Eye (tissue), 1 donor: ENCODE measurements around the gene PANX3.

Experiments used
- DNase-seq: peaks from one replicate; pipeline ENCODE4 v3.0.0-alpha.2; 2015

PANX3 gene

GRCh38 chr11:124622531-124623451, 11.6 kb downstream of the PANX3 start, which contains the start of gene TBRG1:
TBRG1 (plus strand) TSS chr11:124622864; CDS start chr11:124623084, 220 bp downstream.
- DNase-seq: peak; percentile 97

DNA sequence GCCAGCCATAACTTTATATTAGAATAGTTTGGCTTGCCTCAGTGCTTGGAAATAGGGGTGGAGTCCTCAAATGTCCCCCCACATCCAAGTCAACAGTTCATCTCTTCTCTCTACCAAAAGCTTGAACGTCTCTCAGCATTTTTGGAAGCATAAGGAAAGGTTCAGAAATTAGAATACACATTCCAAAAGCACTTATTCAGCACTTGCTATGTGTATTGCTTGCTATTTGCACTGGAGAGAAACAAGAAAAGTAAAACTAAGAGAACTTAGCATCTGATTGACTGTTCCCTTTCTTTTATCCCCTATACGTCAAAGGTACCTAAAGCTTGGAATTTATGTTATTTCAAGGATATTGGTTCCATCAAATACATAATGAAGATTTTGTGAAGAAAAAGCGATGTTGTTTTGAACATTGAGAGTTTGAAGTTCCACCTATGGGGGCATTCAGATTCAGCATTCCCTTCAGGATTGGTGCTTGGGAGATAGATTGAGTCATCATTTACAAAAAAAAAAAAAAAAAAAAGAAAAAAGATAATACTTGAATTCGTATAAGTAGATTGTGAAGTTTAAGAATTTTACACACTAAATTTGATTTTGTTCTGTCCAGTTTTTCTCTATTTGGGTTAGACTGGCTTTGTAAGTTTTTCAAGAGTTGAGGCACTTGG, 12.8 kb downstream of the PANX3 start:
- no peak for DNase-seq

- DNase-seq: no peak
These were observed 14.4 kb downstream of the PANX3 start for GRCh38 chr11:124625504-124626168.

DNA sequence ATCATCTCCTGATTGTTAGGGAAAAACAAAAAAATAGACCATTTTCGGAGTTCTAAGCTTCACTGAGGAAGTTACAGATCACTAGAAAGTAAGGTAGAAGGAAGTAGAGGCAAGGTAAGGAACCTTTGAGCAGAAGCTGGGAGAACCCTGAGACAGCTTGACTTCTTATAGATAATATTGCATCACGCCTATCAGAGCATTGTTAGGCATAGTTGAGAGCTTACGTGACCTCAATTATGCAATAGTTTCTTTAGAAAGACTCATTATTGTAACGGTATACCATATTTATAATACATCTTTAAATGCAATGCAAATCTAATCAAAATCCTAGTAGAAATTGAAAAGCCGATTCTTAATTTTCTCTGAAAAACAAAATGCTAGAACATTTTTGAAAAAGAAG, 16.3 kb downstream of the PANX3 start:
- DNase-seq: no peak

DNA sequence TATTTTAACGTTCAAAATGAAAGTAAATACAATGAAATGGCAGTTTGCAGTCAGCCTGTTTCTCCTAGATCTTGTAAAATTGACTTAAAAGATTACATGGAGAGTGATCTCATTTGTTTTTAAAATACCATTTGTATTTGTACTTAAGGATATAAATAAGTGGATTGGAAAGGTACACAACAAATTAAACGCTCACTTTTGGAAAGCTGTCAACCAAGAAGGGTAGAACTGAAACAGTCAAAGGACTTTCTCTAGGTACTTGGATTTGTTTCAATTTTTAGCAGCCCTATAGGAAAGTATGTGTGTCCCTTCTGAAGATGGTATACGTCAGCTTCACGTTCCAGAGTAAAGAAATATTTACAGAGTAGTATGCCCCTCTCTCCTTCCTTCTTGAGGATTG, 18.7 kb downstream of the PANX3 start:
- DNase-seq: no peak

DNA sequence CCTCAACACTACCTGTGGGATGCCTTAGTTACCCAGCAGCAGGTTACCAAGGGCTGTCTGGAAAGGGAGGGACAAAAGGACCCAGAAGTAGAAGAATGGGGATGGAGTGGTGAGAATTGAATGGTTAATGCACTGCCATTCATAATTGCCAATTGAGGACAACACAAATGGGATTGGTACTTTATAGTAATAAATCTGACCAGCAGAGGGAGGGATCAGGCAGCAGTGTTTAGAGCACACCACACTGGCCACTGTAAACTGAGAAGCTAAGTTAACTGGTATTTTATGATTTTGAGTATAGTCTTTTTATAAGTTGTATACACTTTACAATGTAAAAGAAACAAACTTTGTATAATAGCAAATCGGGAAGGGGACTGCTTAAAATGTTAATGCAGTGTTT, 22.1 kb downstream of the PANX3 start:
- DNase-seq: no peak

- no peak for DNase-seq
These were observed 24.7 kb downstream of the PANX3 start for GRCh38 chr11:124635932-124636331.

GRCh38 chr11:124638500-124638899, 27.3 kb downstream of the PANX3 start:
- no peak for DNase-seq

DNA sequence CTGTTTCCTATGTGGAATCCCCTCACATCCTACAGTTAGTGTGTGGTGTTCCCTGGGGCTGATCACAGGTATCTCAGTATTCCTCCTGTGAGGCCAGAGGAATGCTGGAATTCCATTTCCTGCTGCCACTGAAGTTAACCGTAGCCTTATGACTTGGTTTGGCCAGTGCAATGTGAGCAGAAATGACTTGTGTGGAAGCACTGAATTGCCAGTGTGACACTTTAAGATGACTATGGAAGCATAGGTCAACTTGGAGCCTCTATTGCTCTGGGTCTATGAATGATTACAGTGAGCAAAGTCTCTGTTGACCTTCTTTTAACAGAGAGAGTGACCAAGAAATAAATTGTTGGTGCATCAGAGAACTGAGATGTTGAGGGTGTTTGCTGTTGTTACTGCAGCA, 28.0 kb downstream of the PANX3 start:
- DNase-seq: no peak

DNA sequence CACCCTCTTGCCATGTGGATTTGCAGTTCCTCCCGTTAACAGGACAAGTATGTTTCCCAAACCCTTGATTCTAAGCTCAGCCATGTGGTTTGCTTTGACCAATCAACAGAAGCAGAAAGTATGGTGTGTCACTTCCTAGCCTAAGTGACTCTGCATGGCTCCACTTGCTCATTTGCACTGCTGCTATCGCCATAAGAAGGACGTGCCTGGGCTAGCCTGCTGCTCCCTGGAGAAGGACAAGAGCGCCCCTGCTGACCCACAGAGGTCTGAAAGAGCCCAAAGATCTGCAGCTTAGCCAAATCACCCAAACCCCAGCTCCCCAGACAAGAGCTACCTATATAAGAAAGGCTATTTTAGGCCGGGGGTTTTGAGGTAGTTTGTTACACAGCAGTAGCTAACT, 29.4 kb downstream of the PANX3 start:
- no peak for DNase-seq

- DNase-seq: no peak
These were observed 31.4 kb downstream of the PANX3 start for GRCh38 chr11:124642628-124643027.

GRCh38 chr11:124643042-124643604, 31.9 kb downstream of the PANX3 start:
- no peak for DNase-seq

DNA sequence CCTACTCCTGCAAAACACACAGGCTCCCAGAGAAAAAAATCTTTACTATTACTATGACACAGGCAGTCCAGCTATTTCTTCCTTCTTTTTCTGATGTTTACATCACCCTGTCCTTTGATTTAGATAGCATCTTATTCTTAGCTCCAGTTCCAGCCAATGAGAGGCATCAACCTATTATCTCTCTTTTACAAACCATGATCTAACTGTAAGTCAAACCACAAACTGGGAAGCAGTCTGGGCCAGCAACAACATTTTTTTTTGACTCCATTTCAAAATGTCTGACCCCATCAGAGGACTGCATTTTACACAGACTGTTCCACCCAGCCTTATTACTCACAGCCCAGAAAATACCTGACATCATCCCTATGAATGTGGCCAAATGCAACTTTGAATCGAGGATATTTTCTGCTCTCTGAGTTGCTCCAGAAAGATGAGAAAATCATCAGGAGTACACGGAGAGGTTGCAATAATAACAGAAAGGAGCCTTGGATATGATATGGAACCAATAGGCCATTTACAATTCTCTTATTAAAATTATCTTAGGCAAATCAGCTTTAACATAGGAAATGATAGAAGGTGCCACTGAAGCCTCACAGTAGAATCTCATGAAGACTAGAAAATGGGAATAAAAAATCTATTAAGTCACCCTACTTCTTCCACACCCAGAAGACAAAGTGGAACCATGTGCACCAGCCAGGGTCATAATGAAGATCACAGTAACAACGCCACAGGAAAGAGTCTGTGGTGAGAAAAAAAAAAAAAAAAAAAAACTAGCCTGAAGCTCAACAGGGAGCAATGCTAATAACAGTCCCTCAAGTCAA, 32.6 kb downstream of the PANX3 start:
- peak; percentile 48 for DNase-seq

GRCh38 chr11:124644426-124645280, 33.4 kb downstream of the PANX3 start:
- DNase-seq: peak; percentile 90

GRCh38 chr11:124646148-124646547, 34.9 kb downstream of the PANX3 start:
- no peak for DNase-seq

DNA sequence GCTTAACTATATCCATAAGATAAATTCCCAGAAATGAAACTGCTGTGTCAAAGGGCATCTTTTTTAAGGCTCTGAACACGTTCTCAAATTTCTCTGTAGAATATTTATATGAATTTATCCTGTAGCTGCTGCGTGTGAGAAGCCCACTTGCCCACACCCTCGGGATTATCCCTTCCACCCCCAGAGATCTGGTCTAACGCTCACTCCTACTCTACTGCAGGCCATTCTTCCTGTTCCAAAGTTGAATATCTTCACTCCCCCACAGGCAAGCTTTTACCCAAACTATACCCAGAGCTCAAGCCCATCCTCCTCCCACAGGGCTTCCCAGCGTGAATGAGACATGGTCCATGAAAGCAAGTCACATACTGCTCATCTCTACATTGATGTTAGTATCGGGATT, 37.4 kb downstream of the PANX3 start:
- DNase-seq: no peak

- DNase-seq: peak; percentile 58
These were observed 45.8 kb downstream of the PANX3 start for GRCh38 chr11:124656774-124657630.

DNA sequence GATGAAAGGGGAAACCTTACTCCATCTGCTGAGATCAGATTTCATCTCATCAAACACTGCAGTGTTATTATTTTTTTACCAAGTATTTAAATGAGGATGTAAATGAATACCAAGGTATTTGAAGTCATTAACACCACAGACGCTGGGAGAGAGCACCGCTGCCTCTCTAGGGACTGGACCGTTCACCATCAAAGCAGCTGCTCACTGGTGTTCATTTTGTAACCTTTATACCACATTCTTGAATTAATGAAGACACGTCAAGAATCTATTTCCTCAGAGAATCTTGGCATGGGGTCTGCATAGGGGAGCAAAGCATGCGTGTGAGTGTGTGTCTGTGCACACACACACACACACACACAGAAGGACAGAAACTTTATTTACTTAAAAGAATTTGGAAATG, 46.7 kb downstream of the PANX3 start:
- DNase-seq: no peak

- no peak for DNase-seq
These were observed 47.3 kb downstream of the PANX3 start for GRCh38 chr11:124658501-124658900.

DNA sequence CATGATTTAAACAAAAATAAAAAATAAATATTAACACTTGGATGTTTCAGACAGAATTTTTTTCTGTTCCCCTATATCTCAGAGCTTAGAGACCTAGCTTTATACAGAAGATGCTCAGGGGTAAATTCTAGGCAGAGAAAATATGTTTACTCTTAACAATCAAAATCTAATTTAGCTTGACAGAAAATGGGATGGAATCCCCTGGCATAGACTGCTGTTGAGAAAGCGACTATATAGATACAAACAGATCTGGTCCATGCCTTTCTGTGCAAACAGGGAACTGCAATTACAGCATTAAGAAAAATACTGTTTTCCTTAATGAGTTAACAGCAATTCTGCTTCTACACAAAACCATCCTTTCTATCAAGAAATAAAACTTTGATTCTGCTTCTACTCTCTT, 47.8 kb downstream of the PANX3 start:
- no peak for DNase-seq
